K562 (cell line): ENCODE data around the gene ARL2. TPM values are rescaled to one million over a fixed set of nuclear protein-coding genes. Genes with fewer than 3 reads are reported as not detected.

Source experiments
- CBX5 ChIP-seq: IDR thresholded peaks from 2 replicates; pipeline ENCODE4 v1.6.1; 2014; ENCODE audit warnings: low read depth, borderline replicate concordance
- CREM ChIP-seq: IDR thresholded peaks from 2 replicates; pipeline ENCODE4 v1.6.1; 2014; ENCODE audit warnings: antibody characterized with exemption, low read depth
- CSDE1 ChIP-seq, 2 experiments: fragments of 450-650 bp; IDR thresholded peaks; 2 replicates each; pipeline ENCODE4 v1.6.1; 2016; ENCODE audit warnings: mild to moderate bottlenecking in 1 of 2
- E2F4 ChIP-seq: sonication (generic); formaldehyde crosslinking; IDR thresholded peaks from 2 replicates; pipeline ENCODE4 v1.8.0; 2022; ENCODE audit warnings: mild to moderate bottlenecking, low read depth, missing genetic modification reagents
- HNRNPL ChIP-seq: fragments of 200-400 bp; formaldehyde crosslinking; IDR thresholded peaks from 2 replicates; pipeline ENCODE4 v1.6.1; 2017; ENCODE audit warnings: low read depth, mild to moderate bottlenecking, low read length
- MAX ChIP-seq: sonication (generic); formaldehyde crosslinking; IDR thresholded peaks from 2 replicates; pipeline ENCODE4 v1.9.0; 2022; ENCODE audit warnings: mild to moderate bottlenecking, missing genetic modification reagents
- MEIS2 ChIP-seq: fragments of 450-650 bp; IDR thresholded peaks from 2 replicates; pipeline ENCODE4 v1.6.1; 2014; ENCODE audit warnings: mild to moderate bottlenecking; ENCODE audit not compliant: partially characterized antibody
- MTA3 ChIP-seq: fragments of 450-650 bp; formaldehyde crosslinking; IDR thresholded peaks from 2 replicates; pipeline ENCODE4 v1.6.1; 2017; ENCODE audit warnings: mild to moderate bottlenecking, borderline replicate concordance
- NR0B1 ChIP-seq: fragments of 450-650 bp; IDR thresholded peaks from one replicate; pipeline ENCODE4 v1.6.1; 2018; ENCODE audit warnings: mild to moderate bottlenecking, moderate library complexity; ENCODE audit not compliant: partially characterized antibody
- POLR2AphosphoS2 ChIP-seq: IDR thresholded peaks from 2 replicates; pipeline ENCODE4 v1.6.1; 2012; ENCODE audit warnings: low read length, improper control_type of control experiment
- RB1 ChIP-seq: fragments of 450-650 bp; IDR thresholded peaks from 2 replicates; pipeline ENCODE4 v1.6.1; 2017; ENCODE audit warnings: low read depth, mild to moderate bottlenecking
- RNF2 ChIP-seq: sonication (generic); IDR thresholded peaks from 2 replicates; pipeline ENCODE4 v1.6.1; 2016
- SAP30 ChIP-seq: fragments of 200-600 bp; sonication (generic); IDR thresholded peaks from 2 replicates; pipeline ENCODE4 v1.6.1; 2012; ENCODE audit warnings: borderline replicate concordance, low read depth, mild to moderate bottlenecking, moderate library complexity, low read length, control low read depth, inconsistent platforms; ENCODE audit not compliant: insufficient read depth, poor library complexity, severe bottlenecking
- SETDB1 ChIP-seq: IDR thresholded peaks from one replicate; pipeline ENCODE4 v1.6.1; 2012; ENCODE audit warnings: low read length, control low read depth, inconsistent platforms
- STAT5A ChIP-seq: IDR thresholded peaks from 2 replicates; pipeline ENCODE4 v1.6.1; 2012; ENCODE audit warnings: low read length, inconsistent platforms, borderline replicate concordance
- TBP ChIP-seq: optimal IDR thresholded peaks from 2 replicates; pipeline ENCODE3; 2011; ENCODE audit warnings: low read depth, low read length, improper control_type of control experiment
- ZNF143 ChIP-seq: sonication (generic); formaldehyde crosslinking; IDR thresholded peaks from 2 replicates; pipeline ENCODE4 v1.9.0; 2022; ENCODE audit warnings: mild to moderate bottlenecking, missing genetic modification reagents
- polyA plus RNA-seq, 8 experiments: library from polyadenylated mRNA; depleted of rRNA in 4 of 8; stranded (reverse) in 5 of 8; unstranded in 3 of 8; fragments of >200 nt; fragmentation: Nextera tagmentation in 2 of 8; fragmentation: Illumina TruSeq in 1 of 8; extraction: Ambion mirVana in 2 of 8; extraction: Trizol in 1 of 8; gene quantifications; 2 replicates each; pipeline versions ENCODE4 v1.2.1 to v1.2.3, GENCODE V29; 2011 to 2014; ENCODE audit warnings: inconsistent platforms in 1 of 8, missing spikeins in 1 of 8
- total RNA-seq, 7 experiments: library from RNA; depleted of rRNA in 6 of 7; stranded (reverse); fragments of >200 nt in 6 of 7; fragmentation: Illumina TruSeq in 2 of 7; extraction: Trizol in 2 of 7; gene quantifications; 2 replicates each; pipeline versions ENCODE4 v1.2.1 to v1.2.3, GENCODE V29; 2011 to 2021; ENCODE audit warnings: low replicate concordance in 1 of 7

The ARL2 gene
- total and polyA plus RNA-seq, 9 of the 15 experiments (the other 6 are each of a cell fraction or from before 2014, with no cell fraction given) = 5.7 to 154 (median 92.2) TPM

GRCh38 chr11:65040847-65041622 is 27.1 kb downstream of the ARL2 start, which contains the start of gene SAC3D1 (continued):
- TF ChIP-seq CSDE1 (IDR thresholded peaks at IDR 0.05) (no peak), STAT5A (no peak), HNRNPL (peak; percentile 89; the same call in 1 of the 2 replicates), MEIS2 (no peak), RB1 (peak; percentile 70), TBP (peak; percentile 58), SETDB1 (no peak), RNF2 (peak; percentile 35), SAP30 (peak; percentile 81), POLR2AphosphoS2 (peak; percentile 43; the same call in 1 of the 2 replicates), MTA3 (peak; percentile 56), CBX5 (0 out of 2 replicates have a peak, but pooled peaks have one; percentile 16), NR0B1 (no peak), ZNF143 (CRISPR knock-in tag) (peak; percentile 84), CREM (peak; percentile 45), E2F4 (CRISPR knock-in tag) (0 out of 2 replicates have a peak, but pooled peaks have one; percentile 26), MAX (CRISPR knock-in tag) (peak; percentile 93)
